H9 (cell line): ENCODE measurements around the gene IL1RL1. TPM values are rescaled to one million over a fixed set of nuclear protein-coding genes. Genes with fewer than 3 reads are reported as not detected.

Experiments used
- DNase-seq: peaks from one replicate; pipeline ENCODE4 v3.0.0-alpha.2; 2017
- H2AFZ ChIP-seq: one replicate; pipeline ENCODE4 v1.6.1; 2013; ENCODE audit warnings: mild to moderate bottlenecking, low read length, control low read depth, moderate library complexity
- H2AK5ac ChIP-seq: 2 replicates; pipeline ENCODE4 v1.6.1; 2013; ENCODE audit warnings: low read length, control low read depth, mixed read lengths; ENCODE audit not compliant: insufficient read length
- H2BK120ac ChIP-seq: one replicate; pipeline ENCODE4 v1.6.1; 2013; ENCODE audit warnings: low read depth, mild to moderate bottlenecking, low read length, control low read depth, inconsistent platforms; ENCODE audit not compliant: poor library complexity, severe bottlenecking
- H2BK12ac ChIP-seq: 2 replicates; pipeline ENCODE4 v1.6.1; 2013; ENCODE audit warnings: low read length, control low read depth, mixed read lengths, low read depth; ENCODE audit not compliant: insufficient read length
- H2BK15ac ChIP-seq: 2 replicates; pipeline ENCODE4 v1.6.1; 2013; ENCODE audit warnings: low read depth, low read length, control low read depth
- H2BK20ac ChIP-seq: one replicate; pipeline ENCODE4 v1.6.1; 2013; ENCODE audit warnings: low read depth, mild to moderate bottlenecking, low read length, control low read depth, inconsistent platforms; ENCODE audit not compliant: poor library complexity, severe bottlenecking
- H2BK5ac ChIP-seq: 2 replicates; pipeline ENCODE4 v1.6.1; 2013; ENCODE audit warnings: low read length, control low read depth, mixed read lengths; ENCODE audit not compliant: insufficient read length
- H3K14ac ChIP-seq: 2 replicates; pipeline ENCODE4 v1.6.1; 2013; ENCODE audit warnings: low read length, control low read depth; ENCODE audit not compliant: insufficient read depth
- H3K18ac ChIP-seq: 2 replicates; pipeline ENCODE4 v1.6.1; 2013; ENCODE audit warnings: low read depth, mild to moderate bottlenecking, mixed read lengths, low read length, control low read depth; ENCODE audit not compliant: insufficient read length
- H3K23ac ChIP-seq: 2 replicates; pipeline ENCODE4 v1.6.1; 2013; ENCODE audit warnings: low read length, control low read depth, mixed read lengths, low read depth; ENCODE audit not compliant: insufficient read length
- H3K23me2 ChIP-seq: 2 replicates; pipeline ENCODE4 v1.6.1; 2013; ENCODE audit warnings: low read depth, mild to moderate bottlenecking, mixed read lengths, low read length, control low read depth; ENCODE audit not compliant: insufficient read length, poor library complexity, severe bottlenecking
- H3K27ac ChIP-seq: 2 replicates; pipeline ENCODE4 v1.5.1; 2013; ENCODE audit warnings: low read length, control low read depth, mixed read lengths, low read depth; ENCODE audit not compliant: insufficient read length
- H3K27me3 ChIP-seq: 2 replicates; pipeline ENCODE4 v1.6.1; 2013; ENCODE audit warnings: low read length, control low read depth, inconsistent platforms; ENCODE audit not compliant: insufficient read depth
- H3K4ac ChIP-seq: 2 replicates; pipeline ENCODE4 v1.6.1; 2013; ENCODE audit warnings: low read depth, mild to moderate bottlenecking, control low read depth, inconsistent platforms, low read length, moderate library complexity
- H3K4me1 ChIP-seq: 2 replicates; pipeline ENCODE4 v1.6.1; 2013; ENCODE audit warnings: low read length, control low read depth, inconsistent platforms; ENCODE audit not compliant: insufficient read depth
- H3K4me2 ChIP-seq: 2 replicates; pipeline ENCODE4 v1.6.1; 2013; ENCODE audit warnings: low read length, control low read depth, mixed read lengths; ENCODE audit not compliant: insufficient read length, insufficient read depth
- H3K56ac ChIP-seq: 2 replicates; pipeline ENCODE4 v1.6.1; 2013; ENCODE audit warnings: low read depth, mild to moderate bottlenecking, mixed read lengths, low read length, control low read depth; ENCODE audit not compliant: insufficient read length
- H3K79me1 ChIP-seq: 2 replicates; pipeline ENCODE4 v1.6.1; 2013; ENCODE audit warnings: low read depth, mild to moderate bottlenecking, moderate library complexity, low read length, control low read depth, inconsistent platforms; ENCODE audit not compliant: insufficient read depth, poor library complexity, severe bottlenecking
- H3K79me2 ChIP-seq: 2 replicates; pipeline ENCODE4 v1.6.1; 2013; ENCODE audit warnings: low read length, control low read depth, inconsistent platforms; ENCODE audit not compliant: insufficient read depth
- H3K9ac ChIP-seq: 2 replicates; pipeline ENCODE4 v1.6.1; 2013; ENCODE audit warnings: low read length, control low read depth, mixed read lengths; ENCODE audit not compliant: insufficient read length; ENCODE audit errors: extremely low read depth
- H3K9me3 ChIP-seq: one replicate; pipeline ENCODE4 v1.6.1; 2013; ENCODE audit warnings: low read depth, low read length, inconsistent platforms; ENCODE audit not compliant: control insufficient read depth
- H3T11ph ChIP-seq: one replicate; pipeline ENCODE4 v1.6.1; 2013; ENCODE audit warnings: mild to moderate bottlenecking, low read length, control low read depth, inconsistent platforms
- H4K20me1 ChIP-seq: one replicate; pipeline ENCODE4 v1.6.1; 2013; ENCODE audit not compliant: control insufficient read depth, insufficient read length, insufficient read depth
- H4K5ac ChIP-seq: 2 replicates; pipeline ENCODE4 v1.6.1; 2013; ENCODE audit warnings: low read depth, mild to moderate bottlenecking, mixed read lengths, low read length, control low read depth; ENCODE audit not compliant: insufficient read length
- H4K8ac ChIP-seq: replicated peaks from 2 replicates; pipeline ENCODE4 v1.6.1; 2013; ENCODE audit warnings: low read length, control low read depth, mixed read lengths, low read depth; ENCODE audit not compliant: insufficient read length
- H4K91ac ChIP-seq: 2 replicates; pipeline ENCODE4 v1.6.1; 2013; ENCODE audit warnings: low read depth, mild to moderate bottlenecking, moderate library complexity, mixed read lengths, low read length, control low read depth; ENCODE audit not compliant: insufficient read length
- H3K27ac Mint-ChIP-seq, 3 experiments: 2 replicates in 2 of 3; 3 replicates in 1 of 3; pipeline ENCODE4 v1.8.0; 2020 to 2021; ENCODE audit warnings: mixed read lengths in 3 of 3, mild to moderate bottlenecking in 1 of 3, moderate library complexity in 1 of 3
- H3K27me3 Mint-ChIP-seq: 2 replicates; pipeline ENCODE4 v1.8.0; 2021; ENCODE audit warnings: low read depth, mild to moderate bottlenecking, moderate library complexity, mixed read lengths
- H3K36me3 Mint-ChIP-seq, 3 experiments: 2 replicates in 2 of 3; 3 replicates in 1 of 3; pipeline ENCODE4 v1.8.0; 2020 to 2021; ENCODE audit warnings: low read depth in 3 of 3, mixed read lengths in 3 of 3; ENCODE audit not compliant: insufficient read depth in 1 of 3
- H3K4me1 Mint-ChIP-seq, 2 experiments: 2 replicates each; pipeline ENCODE4 v1.8.0; 2020; ENCODE audit warnings: mixed read lengths in 2 of 2
- H3K4me3 Mint-ChIP-seq, 2 experiments: 2 replicates in 1 of 2; 3 replicates in 1 of 2; pipeline ENCODE4 v1.8.0; 2020 to 2021; ENCODE audit warnings: mild to moderate bottlenecking in 2 of 2, mixed read lengths in 2 of 2, moderate library complexity in 1 of 2
- H3K9me3 Mint-ChIP-seq, 2 experiments: 2 replicates in 1 of 2; 3 replicates in 1 of 2; pipeline ENCODE4 v1.8.0; 2020; ENCODE audit warnings: mild to moderate bottlenecking in 2 of 2, mixed read lengths in 2 of 2, moderate library complexity in 1 of 2
- WGBS: extraction: QIAGEN DNeasy Blood & Tissue Kit; methylation state at CpG from one replicate; pipeline ENCODE4 v1.1.7; 2013; ENCODE audit warnings: missing lambda C conversion rate, low lambda C conversion rate, mixed read lengths; ENCODE audit not compliant: insufficient read length; ENCODE audit errors: extremely low coverage; 5-methylcytosine and 5-hydroxymethylcytosine counted together
- total RNA-seq: library from RNA; stranded (reverse); gene quantifications from 2 replicates; pipeline ENCODE4 v1.2.1, GENCODE V29; 2021
- TF ChIP-seq, protein P1 (sequence below): fragments of 200-600 bp; sonication (generic); conservative IDR thresholded peaks from 3 replicates; pipeline ENCODE4 v1.8.0; 2021; ENCODE audit warnings: antibody characterized with exemption, mild to moderate bottlenecking

IL1RL1 gene
- total RNA-seq, 1 experiment from 2014 or later, result not detected

GRCh38 chr2:102342888-102343287 is 31.5 kb downstream of the IL1RL1 start:
- Histone ChIP-seq H3K79me2 (no peaks in the 10 kb centered on the region), H2BK120ac (no peak overlapping the region), H2BK12ac (no peak overlapping the region), H3K4ac (no peak overlapping the region), H3K79me1 (no peaks in the 10 kb centered on the region), H3K27me3 (no peaks in the 10 kb centered on the region), H3K4me1 (no peaks in the 10 kb centered on the region), H3K9ac (no peak overlapping the region), H3K27ac (no peak overlapping the region), H2AFZ (no peak overlapping the region), H3K23me2 (no peaks in the 10 kb centered on the region), H3K18ac (no peak overlapping the region), H3K4me2 (no peak overlapping the region), H4K5ac (no peak overlapping the region), H3K56ac (no peak overlapping the region), H2BK15ac (no peak overlapping the region), H4K20me1 (no peaks in the 10 kb centered on the region), H3K9me3 (no peaks in the 10 kb centered on the region), H2BK20ac (no peak overlapping the region), H4K91ac (no peak overlapping the region), H3K23ac (no peak overlapping the region), H2AK5ac (no peak overlapping the region), H2BK5ac (no peak overlapping the region), H3K14ac (no peak overlapping the region), H3T11ph (no peak overlapping the region), H4K8ac (no peak overlapping the region)
- no peak overlapping the region for H3K27ac Mint-ChIP-seq
- H3K27me3 Mint-ChIP-seq, result no peaks in the 10 kb centered on the region
- TF ChIP-seq, protein P1, sequence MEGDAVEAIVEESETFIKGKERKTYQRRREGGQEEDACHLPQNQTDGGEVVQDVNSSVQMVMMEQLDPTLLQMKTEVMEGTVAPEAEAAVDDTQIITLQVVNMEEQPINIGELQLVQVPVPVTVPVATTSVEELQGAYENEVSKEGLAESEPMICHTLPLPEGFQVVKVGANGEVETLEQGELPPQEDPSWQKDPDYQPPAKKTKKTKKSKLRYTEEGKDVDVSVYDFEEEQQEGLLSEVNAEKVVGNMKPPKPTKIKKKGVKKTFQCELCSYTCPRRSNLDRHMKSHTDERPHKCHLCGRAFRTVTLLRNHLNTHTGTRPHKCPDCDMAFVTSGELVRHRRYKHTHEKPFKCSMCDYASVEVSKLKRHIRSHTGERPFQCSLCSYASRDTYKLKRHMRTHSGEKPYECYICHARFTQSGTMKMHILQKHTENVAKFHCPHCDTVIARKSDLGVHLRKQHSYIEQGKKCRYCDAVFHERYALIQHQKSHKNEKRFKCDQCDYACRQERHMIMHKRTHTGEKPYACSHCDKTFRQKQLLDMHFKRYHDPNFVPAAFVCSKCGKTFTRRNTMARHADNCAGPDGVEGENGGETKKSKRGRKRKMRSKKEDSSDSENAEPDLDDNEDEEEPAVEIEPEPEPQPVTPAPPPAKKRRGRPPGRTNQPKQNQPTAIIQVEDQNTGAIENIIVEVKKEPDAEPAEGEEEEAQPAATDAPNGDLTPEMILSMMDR, result no peak
- no peaks in the 10 kb centered on the region for H3K36me3 Mint-ChIP-seq
- no CpG with 5 or more reads among the region's 3 CpGs for WGBS
- no peaks in the 10 kb centered on the region for H3K9me3 Mint-ChIP-seq
- no peaks in the 10 kb centered on the region for H3K4me1 Mint-ChIP-seq
- no peak for DNase-seq
- H3K4me3 Mint-ChIP-seq, result no peak overlapping the region
